Stimulated activated CD4-positive, alpha-beta T cell treated with anti-CD3 and anti-CD28 coated beads, TNF-alpha, amount 100 ng/mL, for 24 hours (primary cell): ENCODE data around the gene DCLK1.

ENCODE experiments used
- DNase-seq, 3 experiments: peaks; one replicate each; pipeline ENCODE4 v3.0.0-alpha.2; 2020; ENCODE audit warnings: low read depth in 3 of 3

Gene DCLK1

GRCh38 chr13:35789335-35790165 lies 341.6 kb downstream of the DCLK1 start:
- no peak for DNase-seq

GRCh38 chr13:35787937-35788336 lies 343.2 kb downstream of the DCLK1 start:
- no peak for DNase-seq

- no peak for DNase-seq
Observed at GRCh38 chr13:35785576-35786303, 345.4 kb downstream of the DCLK1 start.

- DNase-seq = no peak
Observed at GRCh38 chr13:35784286-35784951, 346.8 kb downstream of the DCLK1 start.

- DNase-seq = no peak
Observed at GRCh38 chr13:35782793-35783192, 348.4 kb downstream of the DCLK1 start.

GRCh38 chr13:35781036-35782000 lies 349.9 kb downstream of the DCLK1 start:
- DNase-seq = no peak

GRCh38 chr13:35780613-35781012 lies 350.6 kb downstream of the DCLK1 start:
- no peak for DNase-seq

GRCh38 chr13:35771898-35772297 lies 359.3 kb downstream of the DCLK1 start:
- no peak for DNase-seq

GRCh38 chr13:35770756-35771297 lies 360.4 kb downstream of the DCLK1 start:
- DNase-seq = no peak

- no peak for DNase-seq
Observed at GRCh38 chr13:35769812-35770211, 361.4 kb downstream of the DCLK1 start.

GRCh38 chr13:35768551-35768950 lies 362.6 kb downstream of the DCLK1 start:
- DNase-seq = no peak

GRCh38 chr13:35768073-35768472 lies 363.1 kb downstream of the DCLK1 start:
- no peak for DNase-seq

- DNase-seq = no peak
Observed at GRCh38 chr13:35767256-35767976, 363.8 kb downstream of the DCLK1 start.

GRCh38 chr13:35766663-35767062 lies 364.5 kb downstream of the DCLK1 start:
- no peak for DNase-seq

- DNase-seq = no peak
Observed at GRCh38 chr13:35765941-35766340, 365.2 kb downstream of the DCLK1 start.

- DNase-seq = no peak
Observed at GRCh38 chr13:35765366-35765765, 365.8 kb downstream of the DCLK1 start.

GRCh38 chr13:35764326-35765015 lies 366.7 kb downstream of the DCLK1 start:
- DNase-seq = no peak

- no peak for DNase-seq
Observed at GRCh38 chr13:35763782-35764123, 367.4 kb downstream of the DCLK1 start.

- DNase-seq = no peak
Observed at GRCh38 chr13:35763060-35763781, 368.0 kb downstream of the DCLK1 start.
